Activated CD4-positive, alpha-beta T cell treated with anti-CD3 and anti-CD28 coated beads, Interleukin-2, amount 10 ng/mL, durations not matched to agents 7 days and 5 days (primary cell): ENCODE measurements around the gene PRPF6. TPM values are rescaled to one million over a fixed set of nuclear protein-coding genes. Genes with fewer than 3 reads are reported as not detected.

Source experiments
- CTCF ChIA-PET: fragments of 350-600 bp; sonication (Branson Sonifier 250); formaldehyde crosslinking; loops from one replicate; lab custom pipeline; 2021; ENCODE audit warnings: antibody characterized with exemption; lab: Charles Lee
- POLR2A ChIA-PET: fragments of 350-600 bp; sonication (Branson Sonifier 250); formaldehyde crosslinking; loops from one replicate; lab custom pipeline; 2021; ENCODE audit warnings: antibody characterized with exemption; lab: Charles Lee
- DNase-seq: peaks from one replicate; pipeline ENCODE4 v3.0.0-alpha.2; 2020
- H3K27ac Mint-ChIP-seq: one replicate; pipeline ENCODE4 v1.8.0; 2021; ENCODE audit warnings: mild to moderate bottlenecking, moderate library complexity, mixed read lengths
- H3K27me3 Mint-ChIP-seq: one replicate; pipeline ENCODE4 v1.8.0; 2021; ENCODE audit warnings: mixed read lengths
- H3K36me3 Mint-ChIP-seq: one replicate; pipeline ENCODE4 v1.8.0; 2021; ENCODE audit warnings: low read depth, mixed read lengths
- H3K4me1 Mint-ChIP-seq: one replicate; pipeline ENCODE4 v1.8.0; 2021; ENCODE audit warnings: mixed read lengths
- H3K4me3 Mint-ChIP-seq: one replicate; pipeline ENCODE4 v1.8.0; 2021; ENCODE audit warnings: mild to moderate bottlenecking, moderate library complexity, mixed read lengths
- H3K9me3 Mint-ChIP-seq: one replicate; pipeline ENCODE4 v1.8.0; 2021; ENCODE audit warnings: mixed read lengths
- total RNA-seq, 2 experiments: library from RNA; stranded (reverse); gene quantifications; one replicate each; pipeline ENCODE4 v1.2.3, GENCODE V29; 2021

PRPF6 gene
- total RNA-seq, 2 experiments from 2014 or later: 67.1 to 70.8 TPM

GRCh38 chr20:64032706-64033624 is 52.0 kb downstream of the PRPF6 start:
- Mint-ChIP-seq H3K4me3 (no peak overlapping the region), H3K4me1 (peaks cover 43% of the 10 kb centered on the region), H3K36me3 (peaks cover 28% of the 10 kb centered on the region), H3K27ac (peak overlapping the region; percentile 54), H3K9me3 (no peaks in the 10 kb centered on the region), H3K27me3 (no peaks in the 10 kb centered on the region)
- POLR2A ChIA-PET: no interaction called here
- CTCF ChIA-PET: interaction anchor here (1.6 to 1.8 kb wide), 2 partner anchors 25 to 53 kb away, joined by 4 to 7 read pairs; partner anchors contain the start of gene SAMD10
- no peak for DNase-seq

- Mint-ChIP-seq H3K4me1 (peaks cover 44% of the 10 kb centered on the region), H3K9me3 (no peaks in the 10 kb centered on the region), H3K36me3 (peaks cover 23% of the 10 kb centered on the region), H3K27ac (peak overlapping the region; percentile 80), H3K4me3 (no peak overlapping the region), H3K27me3 (no peaks in the 10 kb centered on the region)
- ChIA-PET CTCF (interaction anchor here (0.5 to 1.8 kb wide), 7 partner anchors 23 to 60 kb away, joined by 3 to 7 read pairs (median 4); partner anchors contain the start of gene SAMD10), POLR2A (no interaction called here)
- no peak for DNase-seq
These were observed 53.1 kb downstream of the PRPF6 start for GRCh38 chr20:64033981-64034493.

DNA sequence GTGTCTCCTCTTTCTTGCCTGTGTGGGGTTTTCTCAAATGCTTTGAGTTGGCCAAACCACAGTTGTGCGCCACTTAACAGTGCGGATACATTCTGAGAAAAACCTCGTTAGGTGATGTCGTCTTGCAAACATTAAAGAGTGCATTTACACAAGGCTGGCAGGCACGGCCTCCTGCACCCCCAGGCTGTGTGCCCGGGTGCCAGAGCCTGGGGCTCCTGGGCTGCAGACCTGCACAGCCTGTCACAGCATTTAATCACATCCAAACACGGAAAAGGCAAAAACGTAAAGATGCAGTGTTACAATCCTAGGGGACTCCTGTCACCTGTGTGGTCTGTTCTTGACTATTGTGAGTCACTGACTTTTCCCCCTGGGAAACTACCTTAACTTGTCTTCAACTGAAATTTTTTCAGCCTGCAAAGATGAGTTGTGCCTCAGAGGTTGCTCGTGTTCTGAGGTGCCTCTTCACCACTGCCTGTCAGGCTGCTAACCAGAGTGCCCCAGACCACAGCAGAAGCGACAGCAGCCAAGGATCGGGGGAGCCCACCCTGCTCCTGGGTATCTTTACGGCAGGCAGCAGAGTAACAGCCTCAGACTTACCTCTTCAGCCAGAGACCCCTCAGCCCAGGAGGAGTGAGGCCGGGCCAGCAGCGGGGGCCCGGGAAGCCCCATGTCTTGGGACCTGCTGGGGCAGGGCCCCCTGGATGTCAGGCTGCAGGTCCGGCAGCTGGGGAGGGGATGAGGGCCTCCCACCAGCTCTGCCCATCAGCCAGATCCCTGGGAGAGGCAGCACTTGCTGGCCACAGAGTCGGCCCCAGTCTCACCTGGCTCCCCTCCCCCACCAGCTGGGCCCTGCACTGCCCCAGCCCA is 54.4 kb downstream of the PRPF6 start:
- CTCF ChIA-PET: interaction anchor here (1.0 to 2.0 kb wide), 5 partner anchors 22 to 85 kb away, joined by 3 to 5 read pairs (median 4); partner anchors contain the start of gene PRPF6
- peak; percentile 54 for DNase-seq
- no peaks in the 10 kb centered on the region for H3K9me3 Mint-ChIP-seq
- peak overlapping the region; percentile 45 for H3K4me3 Mint-ChIP-seq
- POLR2A ChIA-PET: no interaction called here
- peak overlapping the region; percentile 93 for H3K27ac Mint-ChIP-seq
- H3K27me3 Mint-ChIP-seq: no peaks in the 10 kb centered on the region
- peaks cover 56% of the 10 kb centered on the region for H3K4me1 Mint-ChIP-seq
- H3K36me3 Mint-ChIP-seq: peaks cover 20% of the 10 kb centered on the region

- ChIA-PET POLR2A (no interaction called here), CTCF (interaction anchor here (1.0 to 2.0 kb wide), 5 partner anchors 21 to 84 kb away, joined by 3 to 5 read pairs (median 3); partner anchors contain the start of gene PRPF6)
- Mint-ChIP-seq H3K27me3 (no peaks in the 10 kb centered on the region), H3K4me1 (peaks cover 60% of the 10 kb centered on the region), H3K9me3 (no peaks in the 10 kb centered on the region), H3K36me3 (peaks cover 17% of the 10 kb centered on the region), H3K27ac (peak within 1 kb of the TSS; percentile 93), H3K4me3 (peak within 1 kb of the TSS; percentile 64)
- DNase-seq: no peak
These were observed 55.0 kb downstream of the PRPF6 start, which contains the start of gene C20orf204 for GRCh38 chr20:64035933-64036345. C20orf204 (plus strand) TSS chr20:64036182; CDS start chr20:64036324, 142 bp downstream.

DNA sequence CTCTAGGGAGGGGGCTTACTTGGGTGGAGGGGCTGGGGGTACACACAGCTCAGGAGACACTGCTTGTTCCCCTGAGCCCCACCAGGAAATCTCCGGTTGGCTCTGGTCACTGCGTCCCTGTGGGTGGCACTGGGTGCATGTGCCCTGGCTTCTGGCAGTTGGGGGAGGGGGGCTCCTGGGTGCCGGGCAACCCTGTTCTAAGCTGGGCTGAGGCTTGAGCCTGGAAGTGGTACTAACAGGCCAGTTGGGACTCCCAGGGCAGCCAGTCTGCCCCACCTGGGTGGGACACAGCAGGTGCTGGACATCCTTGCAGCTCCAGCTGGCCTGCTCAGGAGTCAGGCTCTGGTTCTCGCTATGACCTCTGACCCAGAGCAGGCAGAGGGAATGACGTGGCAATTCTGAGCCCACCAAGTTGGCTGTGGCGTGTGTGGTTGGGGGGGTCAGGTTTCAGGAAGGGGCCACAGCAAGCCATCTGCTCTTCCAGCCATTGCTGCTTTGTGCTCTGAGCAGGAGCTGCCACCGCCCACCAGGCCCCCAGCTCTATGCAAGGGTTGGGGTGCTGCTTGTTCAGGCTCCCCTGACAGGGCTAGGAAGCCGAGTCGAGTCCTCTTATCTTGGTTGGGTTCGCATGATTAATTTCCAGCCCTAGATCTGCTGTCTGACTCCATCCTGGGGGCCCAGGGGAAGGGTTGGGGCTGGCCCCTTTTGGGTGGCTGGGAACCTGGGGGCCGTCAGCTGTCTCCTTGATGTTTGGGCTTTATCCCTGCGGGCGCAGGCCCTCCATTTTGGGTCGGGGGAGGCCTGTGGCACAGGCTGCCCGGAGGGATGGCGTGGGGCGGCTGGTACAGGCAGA is 55.6 kb downstream of the PRPF6 start:
- CTCF ChIA-PET: interaction anchor here (0.9 to 2.0 kb wide), 8 partner anchors 13 to 84 kb away, joined by 3 to 7 read pairs (median 3); partner anchors contain the start of gene PRPF6
- DNase-seq: no peak
- peak overlapping the region; percentile 64 for H3K4me3 Mint-ChIP-seq

GRCh38 chr20:64037199-64037497 is 56.2 kb downstream of the PRPF6 start:
- Mint-ChIP-seq H3K4me1 (peaks cover 70% of the 10 kb centered on the region), H3K27me3 (no peaks in the 10 kb centered on the region), H3K9me3 (no peaks in the 10 kb centered on the region), H3K27ac (peak overlapping the region; percentile 78), H3K4me3 (peak overlapping the region; percentile 64), H3K36me3 (peaks cover 15% of the 10 kb centered on the region)
- POLR2A ChIA-PET: interaction anchor here (2.9 kb wide), 1 partner anchor 57 kb away, joined by 17 read pairs; the partner anchor contains the start of genes PRPF6 and SAMD10
- DNase-seq: no peak
- CTCF ChIA-PET: interaction anchor here (0.9 to 2.0 kb wide), 5 partner anchors 14 to 80 kb away, joined by 3 to 7 read pairs (median 3); partner anchors contain the start of gene PRPF6

More for the DNA sequence above, 55.6 kb downstream of the PRPF6 start:
- Mint-ChIP-seq H3K27me3 (no peaks in the 10 kb centered on the region), H3K27ac (peak overlapping the region; percentile 78), H3K9me3 (no peaks in the 10 kb centered on the region), H3K4me1 (peaks cover 65% of the 10 kb centered on the region), H3K36me3 (peaks cover 16% of the 10 kb centered on the region)
- POLR2A ChIA-PET: interaction anchor here (0.6 kb wide), 1 partner anchor 79 kb away, joined by 3 read pairs; no protein-coding TSS in a partner anchor

DNA sequence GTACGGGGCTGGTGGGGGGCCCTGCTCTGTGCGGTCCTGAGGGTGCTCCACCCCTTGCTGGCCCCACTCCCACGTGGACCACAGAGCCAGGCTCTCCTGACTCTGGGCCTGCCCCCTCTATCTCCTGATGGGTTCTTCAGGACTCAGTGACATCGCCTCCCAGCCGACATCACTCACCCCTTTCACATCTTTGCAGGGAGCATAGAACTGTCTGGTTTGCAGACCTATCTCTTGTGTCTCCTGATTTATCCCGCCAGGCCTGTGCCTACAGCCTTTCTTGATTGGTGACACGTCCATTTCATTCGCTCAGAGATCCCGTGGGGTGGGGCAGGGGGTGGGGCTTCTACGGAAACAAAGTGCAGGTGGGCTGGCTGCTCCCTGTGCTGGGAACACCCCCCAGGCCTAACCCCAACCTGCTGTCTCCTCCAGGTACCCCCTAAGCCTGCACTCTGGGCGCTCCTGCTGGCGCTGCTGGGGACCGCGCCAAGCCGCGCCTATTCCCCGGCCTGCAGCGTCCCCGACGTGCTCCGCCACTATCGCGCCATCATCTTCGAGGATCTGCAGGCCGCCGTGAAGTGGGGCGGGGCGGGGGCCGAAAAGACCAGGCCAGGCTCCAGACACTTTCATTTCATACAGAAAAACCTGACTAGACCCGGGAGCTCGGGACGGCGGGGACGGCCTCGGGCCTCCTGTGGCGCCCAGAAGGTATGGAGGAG is 56.7 kb downstream of the PRPF6 start:
- peak overlapping the region; percentile 78 for H3K27ac Mint-ChIP-seq

DNA sequence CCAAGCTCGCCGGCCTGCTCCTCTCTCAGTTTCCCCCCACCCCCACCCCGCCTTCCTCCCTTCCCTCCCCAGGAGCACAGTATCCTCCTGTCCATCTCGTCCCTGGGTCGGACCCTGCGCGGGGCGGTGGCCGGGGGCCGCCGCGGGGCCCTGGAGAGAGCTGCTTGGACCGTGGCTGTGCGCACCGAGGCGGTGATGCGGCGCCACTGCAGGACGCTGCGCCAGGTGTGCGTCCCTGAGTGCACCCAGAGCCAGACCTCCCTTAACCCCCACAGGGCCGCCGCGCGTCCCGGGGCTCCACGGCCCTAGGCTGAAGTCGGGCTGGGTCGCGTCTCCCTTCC is 57.3 kb downstream of the PRPF6 start:
- H3K36me3 Mint-ChIP-seq: peaks cover 11% of the 10 kb centered on the region
- H3K27me3 Mint-ChIP-seq: no peaks in the 10 kb centered on the region
- H3K4me1 Mint-ChIP-seq: peaks cover 71% of the 10 kb centered on the region
- CTCF ChIA-PET: interaction anchor here (0.6 to 4.7 kb wide), 43 partner anchors 8 to 501 kb away, joined by 3 to 79 read pairs (median 6); partner anchors contain the start of genes ARFRP1, LKAAEAR1, OPRL1 and PRPF6
- DNase-seq: no peak
- peak overlapping the region; percentile 64 for H3K4me3 Mint-ChIP-seq
- H3K27ac Mint-ChIP-seq: peak overlapping the region; percentile 25
- no peaks in the 10 kb centered on the region for H3K9me3 Mint-ChIP-seq
- POLR2A ChIA-PET: interaction anchor here (0.8 to 2.9 kb wide), 4 partner anchors 20 to 299 kb away, joined by 3 to 17 read pairs (median 4); partner anchors contain the start of genes PRPF6 and SAMD10

More for the DNA sequence above, 56.7 kb downstream of the PRPF6 start:
- peaks cover 11% of the 10 kb centered on the region for H3K36me3 Mint-ChIP-seq
- no peak for DNase-seq
- peak overlapping the region; percentile 64 for H3K4me3 Mint-ChIP-seq
- H3K27me3 Mint-ChIP-seq: no peaks in the 10 kb centered on the region
- POLR2A ChIA-PET: interaction anchor here (1.0 to 2.9 kb wide), 3 partner anchors 20 to 299 kb away, joined by 3 to 17 read pairs (median 4); partner anchors contain the start of genes PRPF6 and SAMD10
- H3K4me1 Mint-ChIP-seq: peaks cover 71% of the 10 kb centered on the region
- no peaks in the 10 kb centered on the region for H3K9me3 Mint-ChIP-seq
- CTCF ChIA-PET: interaction anchor here (0.6 to 4.7 kb wide), 35 partner anchors 10 to 500 kb away, joined by 3 to 79 read pairs (median 6); partner anchors contain the start of genes LKAAEAR1, OPRL1, PRPF6 and PTK6

DNA sequence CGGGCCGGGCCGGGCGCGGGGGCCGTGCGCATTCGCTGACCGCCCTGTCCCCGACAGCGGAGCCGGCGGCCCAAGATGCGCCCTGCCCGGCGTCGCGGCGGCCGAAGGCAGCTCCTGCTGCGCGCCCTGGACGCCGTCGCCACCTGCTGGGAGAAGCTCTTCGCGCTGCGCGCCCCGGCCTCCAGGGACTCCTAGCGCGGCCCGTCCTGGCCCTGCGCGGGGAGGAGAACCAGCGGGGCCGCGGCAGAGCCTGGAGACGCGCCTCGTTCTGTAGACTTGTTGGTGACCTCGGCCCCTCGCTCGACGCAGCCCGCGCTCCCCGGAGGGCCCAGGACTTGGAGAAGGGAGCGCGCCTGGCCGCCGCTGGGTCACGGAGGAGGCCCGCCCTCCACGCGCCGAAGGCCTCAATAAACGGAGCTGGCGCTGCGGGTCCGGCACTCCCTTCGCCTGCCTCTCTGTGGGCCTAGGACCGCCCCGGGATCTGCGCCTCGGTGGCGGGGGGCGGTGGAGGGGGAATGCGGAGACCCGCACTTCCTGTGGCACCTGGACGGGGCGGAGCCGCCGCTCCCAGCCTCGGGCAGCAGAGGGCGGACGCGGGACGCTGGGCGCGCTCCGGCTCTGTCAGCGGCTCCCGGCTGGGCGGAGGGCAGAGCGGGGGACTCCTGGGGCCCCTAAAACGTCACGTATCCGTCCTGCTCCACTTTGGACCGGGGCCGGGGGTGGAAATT is 57.8 kb downstream of the PRPF6 start:
- H3K27ac Mint-ChIP-seq: peak overlapping the region; percentile 80
- peaks cover 72% of the 10 kb centered on the region for H3K4me1 Mint-ChIP-seq

More for the DNA sequence above, 57.8 kb downstream of the PRPF6 start:
- peaks cover 11% of the 10 kb centered on the region for H3K36me3 Mint-ChIP-seq
- no peaks in the 10 kb centered on the region for H3K27me3 Mint-ChIP-seq
- peak overlapping the region; percentile 63 for H3K4me3 Mint-ChIP-seq
- ChIA-PET CTCF (interaction anchor here (0.6 to 4.7 kb wide), 51 partner anchors 8 to 501 kb away, joined by 3 to 79 read pairs (median 6); partner anchors contain the start of genes ARFRP1, LKAAEAR1, OPRL1 and PRPF6), POLR2A (interaction anchor here (0.6 to 2.9 kb wide), 5 partner anchors 19 to 300 kb away, joined by 3 to 17 read pairs (median 3); partner anchors contain the start of genes OPRL1, PRPF6 and SAMD10)
- DNase-seq: peak; percentile 79
- no peaks in the 10 kb centered on the region for H3K9me3 Mint-ChIP-seq
